H1 (cell line): Measurements from ENCODE around the gene NUP88. TPM values are rescaled to one million over a fixed set of nuclear protein-coding genes. Genes with fewer than 3 reads are reported as not detected.

Experiments used
- CTCF ChIA-PET: fragments of 300-600 bp; sonication (Branson Sonifier 250); formaldehyde crosslinking; loops from one replicate; lab custom pipeline; 2021; ENCODE audit not compliant: partially characterized antibody; lab: Charles Lee
- POLR2A ChIA-PET: fragments of 300-600 bp; sonication (Branson Sonifier 250); formaldehyde crosslinking; loops from one replicate; lab custom pipeline; 2021; ENCODE audit warnings: inconsistent platforms; ENCODE audit not compliant: partially characterized antibody; lab: Charles Lee
- DNase-seq, 2 experiments: peaks; one replicate each; pipeline versions ENCODE4 v3.0.0 to v3.0.0-alpha.2; 2010 to 2022; ENCODE audit warnings: low spot score in 2 of 2, low read depth in 1 of 2, mixed read lengths in 1 of 2
- FAIRE-seq: peaks from 2 replicates; lab custom pipeline; 2011; peaks lifted over from hg19 to GRCh38; lab: Jason Lieb, UNC
- H2AFZ ChIP-seq: 2 replicates; pipeline ENCODE4 v1.8.1; 2012; ENCODE audit warnings: low read length, inconsistent platforms
- H2AK5ac ChIP-seq: 2 replicates; pipeline ENCODE4 v1.6.1; 2013; ENCODE audit warnings: low read depth, low read length
- H2BK120ac ChIP-seq: replicated peaks from 2 replicates; pipeline ENCODE3; 2013; ENCODE audit warnings: low read depth, low read length, inconsistent platforms
- H2BK12ac ChIP-seq: 2 replicates; pipeline ENCODE4 v1.6.1; 2013; ENCODE audit warnings: low read depth, low read length
- H2BK15ac ChIP-seq: 2 replicates; pipeline ENCODE4 v1.6.1; 2013; ENCODE audit warnings: low read length
- H2BK20ac ChIP-seq: 2 replicates; pipeline ENCODE4 v1.6.1; 2013; ENCODE audit warnings: low read length
- H2BK5ac ChIP-seq: 2 replicates; pipeline ENCODE4 v1.6.1; 2013; ENCODE audit warnings: low read depth, low read length
- H3K14ac ChIP-seq: 2 replicates; pipeline ENCODE4 v1.6.1; 2013; ENCODE audit warnings: inconsistent platforms; ENCODE audit not compliant: insufficient read length
- H3K18ac ChIP-seq: 2 replicates; pipeline ENCODE4 v1.6.1; 2013; ENCODE audit warnings: low read length; ENCODE audit errors: extremely low read depth
- H3K23ac ChIP-seq: 2 replicates; pipeline ENCODE4 v1.6.1; 2013; ENCODE audit warnings: inconsistent platforms; ENCODE audit not compliant: insufficient read length
- H3K23me2 ChIP-seq: 2 replicates; pipeline ENCODE4 v1.6.1; 2013; ENCODE audit warnings: low read depth, low read length
- H3K27ac ChIP-seq: 2 replicates; pipeline ENCODE4 v1.6.1; 2011; ENCODE audit warnings: low read depth, low read length, inconsistent platforms
- H3K27me3 ChIP-seq, 4 experiments: replicated peaks in 1 of 4; 1 replicate in 1 of 4; 2 replicates in 3 of 4; pipeline versions ENCODE4 v1.6.1 to v1.8.1; 2011 to 2013; ENCODE audit warnings: low read length in 3 of 4, mild to moderate bottlenecking in 3 of 4, inconsistent platforms in 2 of 4, mixed read lengths in 2 of 4, moderate library complexity in 1 of 4; ENCODE audit not compliant: control insufficient read depth in 3 of 4, insufficient read depth in 3 of 4; ENCODE audit errors: extremely low read depth in 1 of 4
- H3K36me3 ChIP-seq, 4 experiments: 2 replicates each; pipeline versions ENCODE4 v1.6.1 to v1.8.1; 2011 to 2013; ENCODE audit warnings: mild to moderate bottlenecking in 4 of 4, low read length in 3 of 4, moderate library complexity in 2 of 4, control low read depth in 1 of 4, inconsistent platforms in 1 of 4; ENCODE audit not compliant: insufficient read depth in 4 of 4, control insufficient read depth in 2 of 4
- H3K4ac ChIP-seq: replicated peaks from 2 replicates; pipeline ENCODE3; 2013; ENCODE audit warnings: low read length, low read depth, mixed read lengths, inconsistent platforms; ENCODE audit not compliant: insufficient read length
- H3K4me1 ChIP-seq, 4 experiments: replicated peaks in 1 of 4; 1 replicate in 1 of 4; 2 replicates in 3 of 4; pipeline versions ENCODE4 v1.6.1 to v1.8.1; 2011 to 2013; ENCODE audit warnings: low read length in 3 of 4, inconsistent platforms in 2 of 4, mixed read lengths in 1 of 4; ENCODE audit not compliant: insufficient read depth in 4 of 4, control insufficient read depth in 3 of 4
- H3K4me2 ChIP-seq, 2 experiments: 2 replicates each; pipeline versions ENCODE4 v1.6.1 to v1.8.1; 2011 to 2013; ENCODE audit warnings: low read depth in 2 of 2, low read length in 2 of 2, control low read depth in 1 of 2, inconsistent platforms in 1 of 2, mild to moderate bottlenecking in 1 of 2; ENCODE audit not compliant: insufficient read depth in 1 of 2
- H3K4me3 ChIP-seq, 4 experiments: fragments of 200-600, 300-600 bp in 1 of 4; sonication (generic), shearing (Covaris generic), sonication (Bioruptor Twin) in 1 of 4; 2 replicates each; pipeline versions ENCODE4 v1.5.1 to v1.8.1; 2011 to 2016; ENCODE audit warnings: low read length in 4 of 4, low read depth in 3 of 4, control low read depth in 2 of 4, inconsistent platforms in 2 of 4, mild to moderate bottlenecking in 2 of 4, mixed read lengths in 1 of 4, moderate library complexity in 1 of 4; ENCODE audit not compliant: insufficient read depth in 2 of 4; ENCODE audit errors: extremely low read depth in 1 of 4
- H3K56ac ChIP-seq: replicated peaks from 2 replicates; pipeline ENCODE3; 2013; ENCODE audit warnings: low read depth, mild to moderate bottlenecking, mixed read lengths, low read length, inconsistent platforms; ENCODE audit not compliant: insufficient read length
- H3K79me1 ChIP-seq: 2 replicates; pipeline ENCODE4 v1.6.1; 2013; ENCODE audit warnings: low read depth, low read length, control low read depth
- H3K79me2 ChIP-seq, 2 experiments: 2 replicates each; pipeline versions ENCODE4 v1.6.1 to v1.8.1; 2012 to 2013; ENCODE audit warnings: low read length in 2 of 2, mild to moderate bottlenecking in 2 of 2, inconsistent platforms in 1 of 2; ENCODE audit not compliant: insufficient read depth in 2 of 2, control insufficient read depth in 1 of 2
- H3K9ac ChIP-seq, 4 experiments: replicated peaks in 1 of 4; 1 replicate in 1 of 4; 2 replicates in 3 of 4; pipeline versions ENCODE4 v1.6.1 to v1.8.1; 2011 to 2013; ENCODE audit warnings: low read depth in 3 of 4, low read length in 3 of 4, control low read depth in 2 of 4, mild to moderate bottlenecking in 2 of 4, moderate library complexity in 2 of 4, inconsistent platforms in 1 of 4; ENCODE audit errors: extremely low read depth in 1 of 4
- H3K9me3 ChIP-seq, 2 experiments: 2 replicates each; pipeline versions ENCODE4 v1.6.1 to v1.8.1; 2012 to 2013; ENCODE audit warnings: mild to moderate bottlenecking in 2 of 2, moderate library complexity in 2 of 2, control low read depth in 1 of 2, inconsistent platforms in 1 of 2, low read depth in 1 of 2, low read length in 1 of 2, mixed read lengths in 1 of 2; ENCODE audit not compliant: insufficient read depth in 2 of 2
- H4K20me1 ChIP-seq, 2 experiments: replicated peaks in 1 of 2; 2 replicates each; pipeline versions ENCODE3 to v1.8.1; 2011 to 2013; ENCODE audit warnings: inconsistent platforms in 2 of 2, low read length in 2 of 2, mild to moderate bottlenecking in 1 of 2; ENCODE audit not compliant: insufficient read depth in 2 of 2, control insufficient read depth in 1 of 2
- H4K5ac ChIP-seq: 2 replicates; pipeline ENCODE4 v1.6.1; 2013; ENCODE audit warnings: low read length, low read depth, mixed read lengths, inconsistent platforms; ENCODE audit not compliant: insufficient read length
- H4K8ac ChIP-seq: 2 replicates; pipeline ENCODE4 v1.8.0; 2013; ENCODE audit warnings: mild to moderate bottlenecking, moderate library complexity, low read length, inconsistent platforms; ENCODE audit not compliant: insufficient read depth; ENCODE audit errors: extremely low read depth
- H4K91ac ChIP-seq: replicated peaks from 2 replicates; pipeline ENCODE3; 2013; ENCODE audit warnings: low read length, mixed read lengths, inconsistent platforms; ENCODE audit not compliant: insufficient read length
- CHD2 ChIP-seq: IDR thresholded peaks from 2 replicates; pipeline ENCODE4 v1.6.1; 2012; ENCODE audit warnings: low read length, improper control_type of control experiment
- CTBP2 ChIP-seq: IDR thresholded peaks from 2 replicates; pipeline ENCODE4 v1.7.0; 2011; ENCODE audit warnings: borderline replicate concordance, mild to moderate bottlenecking, moderate library complexity, mixed read lengths, low read length; ENCODE audit not compliant: insufficient read depth, insufficient read length
- EP300 ChIP-seq, 2 experiments: IDR thresholded peaks; 1 replicate in 1 of 2; 2 replicates in 1 of 2; pipeline ENCODE4 v1.6.1; 2011 to 2012; ENCODE audit warnings: low read depth in 2 of 2, low read length in 2 of 2, mild to moderate bottlenecking in 2 of 2, borderline replicate concordance in 1 of 2, inconsistent platforms in 1 of 2, moderate library complexity in 1 of 2
- FOSL1 ChIP-seq: IDR thresholded peaks from 2 replicates; pipeline ENCODE4 v1.6.1; 2011; ENCODE audit warnings: mild to moderate bottlenecking, low read depth, low read length, moderate library complexity; ENCODE audit not compliant: insufficient read depth
- HDAC2 ChIP-seq, 2 experiments: fragments of 300-600 bp in 1 of 2; sonication (generic) in 1 of 2; IDR thresholded peaks; 2 replicates each; pipeline ENCODE4 v1.6.1; 2011 to 2012; ENCODE audit warnings: low read depth in 2 of 2, low read length in 2 of 2, mild to moderate bottlenecking in 2 of 2, moderate library complexity in 2 of 2, borderline replicate concordance in 1 of 2, inconsistent platforms in 1 of 2
- KDM1A ChIP-seq: fragments of 200-600, 300-600 bp; sonication (generic); IDR thresholded peaks from 2 replicates; pipeline ENCODE4 v1.7.1; 2016; ENCODE audit warnings: mild to moderate bottlenecking, low read length, borderline replicate concordance
- NANOG ChIP-seq: IDR thresholded peaks from 2 replicates; pipeline ENCODE4 v1.6.1; 2011; ENCODE audit warnings: low read length, low read depth, mild to moderate bottlenecking, inconsistent platforms; ENCODE audit not compliant: insufficient read depth, poor library complexity, severe bottlenecking
- RNF2 ChIP-seq: fragments of 200-900, 300-1000 bp; sonication (generic); IDR thresholded peaks from 2 replicates; pipeline ENCODE4 v1.7.1; 2016; ENCODE audit warnings: borderline replicate concordance, low read depth, mild to moderate bottlenecking, antibody characterized with exemption, low read length; ENCODE audit not compliant: poor library complexity, severe bottlenecking; ENCODE audit errors: missing control alignments
- SIN3A ChIP-seq, 2 experiments: IDR thresholded peaks in 1 of 2; conservative IDR thresholded peaks in 1 of 2; 2 replicates each; pipeline ENCODE4 v1.6.1; 2011 to 2012; ENCODE audit warnings: low read length in 2 of 2, improper control_type of control experiment in 1 of 2, low read depth in 1 of 2, mild to moderate bottlenecking in 1 of 2
- SP2 ChIP-seq: IDR thresholded peaks from 2 replicates; pipeline ENCODE4 v1.6.1; 2012; ENCODE audit warnings: mild to moderate bottlenecking, low read length, inconsistent platforms
- SUZ12 ChIP-seq: fragments of 200-600 bp; sonication (generic); IDR thresholded peaks from 2 replicates; pipeline ENCODE4 v1.6.1; 2012; ENCODE audit warnings: mild to moderate bottlenecking, inconsistent platforms, low read length, moderate library complexity, mixed read lengths
- WGBS, 2 experiments: shearing (Covaris generic) in 1 of 2; methylation state at CpG; one replicate each; pipeline versions ENCODE4 v1.1.6 to v1.1.7; 2013 to 2015; ENCODE audit warnings: low lambda C conversion rate in 2 of 2, mixed read lengths in 2 of 2, inconsistent platforms in 1 of 2, low coverage in 1 of 2, missing lambda C conversion rate in 1 of 2; ENCODE audit not compliant: insufficient replicate concordance in 2 of 2, insufficient coverage in 1 of 2, insufficient read length in 1 of 2; ENCODE audit errors: extremely low coverage in 1 of 2, missing lambda C conversion rate in 1 of 2; 5-methylcytosine and 5-hydroxymethylcytosine counted together
- polyA plus RNA-seq, 7 experiments: library from polyadenylated mRNA; depleted of rRNA in 3 of 7; stranded (reverse) in 5 of 7; unstranded in 2 of 7; fragments of >200 nt in 5 of 7; fragments of 200-250 nt in 2 of 7; gene quantifications; 1 replicate in 5 of 7; 2 replicates in 1 of 7; 4 replicates in 1 of 7; pipeline versions ENCODE4 v1.2.1 to v1.2.3, GENCODE V29; 2011 to 2013; ENCODE audit warnings: missing spikeins in 2 of 7, mixed read lengths in 2 of 7
- total RNA-seq: library from RNA; stranded (reverse); fragmentation: NEBNext Ultra II Directional; extraction: Animal tissue kit (Norgen Biotek cat#: 25700); gene quantifications from 2 replicates; pipeline ENCODE4 v1.2.1, GENCODE V29; 2021

The NUP88 gene
- total and polyA plus RNA-seq, 2 of the 8 experiments (the other 6 are each of a cell fraction or from before 2014, with no cell fraction given) = 77.4 to 105 TPM

- no peak overlapping the region for H4K91ac ChIP-seq
- no peak overlapping the region for H3K27ac ChIP-seq
- H4K20me1 ChIP-seq = peaks cover 5 to 10% of the 10 kb centered on the region in 2 experiments
- H4K5ac ChIP-seq = no peak overlapping the region
- H3K9me3 ChIP-seq = no peaks in the 10 kb centered on the region
- no peak overlapping the region for H2BK12ac ChIP-seq
- DNase-seq (no peak), FAIRE-seq (no peak)
- H3K18ac ChIP-seq = no peak overlapping the region
- no peak overlapping the region for H3K4ac ChIP-seq
- H2BK20ac ChIP-seq = no peak overlapping the region
- H3K27me3 ChIP-seq = no peaks in the 10 kb centered on the region
- ChIA-PET POLR2A (interaction anchor here (1.2 to 11.3 kb wide), 5 partner anchors 8 to 54 kb away, joined by 3 to 225 read pairs (median 6); partner anchors contain the start of gene C1QBP), CTCF (interaction anchor here (1.0 to 1.4 kb wide), 4 partner anchors 24 to 64 kb away, joined by 3 to 5 read pairs (median 4); partner anchors contain the start of gene C1QBP)
- no peaks in the 10 kb centered on the region; the same call in 1 of the 2 replicates for H3K79me1 ChIP-seq
- H2BK120ac ChIP-seq = no peak overlapping the region
- H3K36me3 ChIP-seq = peaks cover 15 to 79% (median 44%) of the 10 kb centered on the region in 4 experiments
- H3K9ac ChIP-seq = no peak overlapping the region
- H2AK5ac ChIP-seq = no peak overlapping the region
- no peak overlapping the region for H3K4me3 ChIP-seq
- H3K23ac ChIP-seq = no peak overlapping the region
- H3K4me1 ChIP-seq = no peaks in the 10 kb centered on the region
- 97% methylated on average over 4 of the region's 4 CpGs; no CpG with 5 or more reads in 1 of the 2 experiments for WGBS, 2 experiments
- H3K14ac ChIP-seq = no peak overlapping the region
- H2BK5ac ChIP-seq = no peak overlapping the region
- no peak overlapping the region for H3K4me2 ChIP-seq
- no peak overlapping the region for H2AFZ ChIP-seq
- H3K56ac ChIP-seq = no peak overlapping the region
- peaks cover 10 to 46% of the 10 kb centered on the region in 2 experiments for H3K79me2 ChIP-seq
- no peaks in the 10 kb centered on the region for H3K23me2 ChIP-seq
- no peak overlapping the region for H2BK15ac ChIP-seq
- no peak overlapping the region for H4K8ac ChIP-seq
- no peak for TF ChIP-seq CTBP2
- no peak for TF ChIP-seq HDAC2 (IDR thresholded peaks at IDR 0.05; ENCODE audit: borderline replicate concordance in 1 of 2, low read depth in 2 of 2, low read length in 2 of 2)
- TF ChIP-seq SIN3A (conservative IDR thresholded peaks at IDR 0.05 in 1 of 2, IDR thresholded peaks at IDR 0.05 in 1 of 2; ENCODE audit: low read depth in 1 of 2, low read length in 2 of 2) = no peak
- TF ChIP-seq NANOG = no peak
- no peak for TF ChIP-seq SUZ12
- no peak for TF ChIP-seq EP300 (IDR thresholded peaks at IDR 0.05; ENCODE audit: borderline replicate concordance in 1 of 2, low read depth in 2 of 2, low read length in 2 of 2)
- TF ChIP-seq FOSL1 = no peak
- TF ChIP-seq KDM1A = no peak
- no peak for TF ChIP-seq CHD2
- no peak for TF ChIP-seq RNF2
- no peak for TF ChIP-seq SP2
Observed at GRCh38 chr17:5413682-5414081, 5.8 kb downstream of the NUP88 start.
